ENCODE measurements around the gene ASGR1.
"Not testable (repeated sequence)": the region's sequence is repeated elsewhere in the genome, so short reads cannot be mapped to it uniquely, and the experiment has no call there.

The ASGR1 gene

DNA sequence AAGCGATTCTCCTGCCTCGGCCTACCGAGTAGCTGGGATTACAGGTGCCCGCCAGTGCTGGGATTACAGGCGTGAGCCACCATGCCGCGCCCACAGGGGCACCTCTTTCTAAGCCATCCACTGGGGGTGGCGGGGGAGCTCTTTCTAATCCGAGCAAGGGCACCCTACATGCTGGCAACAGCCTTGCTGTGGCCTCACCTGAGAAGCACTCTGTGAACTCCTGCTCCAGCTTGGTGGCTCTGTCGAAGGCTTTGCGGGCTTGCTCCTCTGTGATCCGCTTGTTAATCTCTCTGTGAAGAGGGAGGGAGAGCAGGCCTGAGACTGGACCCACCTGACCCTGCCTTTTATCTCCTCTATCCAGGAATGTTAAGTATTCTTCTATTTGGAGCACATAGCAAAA, 11.9 kb upstream of the ASGR1 start:
- no peak for DNase-seq (ENCODE audit: low read depth in 2 of 2)

DNA sequence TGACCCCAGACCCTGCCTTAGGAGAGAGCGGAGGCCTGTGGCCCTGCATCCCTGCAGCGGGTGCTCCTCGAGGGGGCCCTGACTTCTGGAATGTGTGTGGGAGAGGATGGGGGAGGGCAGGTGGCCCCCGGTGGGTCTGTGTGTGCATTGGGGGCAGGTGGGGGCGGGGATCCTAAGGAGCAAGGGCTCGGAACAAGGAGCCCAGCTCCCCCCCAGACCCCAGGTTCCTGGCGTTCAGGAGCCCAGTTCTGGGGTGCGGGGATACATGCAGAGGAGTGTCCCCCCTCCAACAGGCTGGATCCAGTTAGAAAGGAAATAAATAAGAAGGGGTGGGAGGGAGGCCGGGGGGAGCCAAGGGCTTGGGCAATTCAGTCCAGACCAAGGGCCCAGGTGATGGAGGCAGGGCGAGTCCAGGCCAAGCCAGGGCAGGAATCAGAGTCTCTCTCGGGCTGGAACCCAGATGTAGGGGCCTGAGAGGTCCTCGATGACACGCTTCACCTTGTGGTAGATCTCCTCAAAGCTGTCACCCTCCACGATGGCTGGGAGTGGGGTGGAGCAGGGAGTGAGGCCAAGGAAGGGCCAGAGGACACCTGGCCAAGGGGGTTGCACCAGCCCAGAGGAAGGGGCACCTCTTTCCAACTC, 11.2 kb upstream of the ASGR1 start:
- no peak for DNase-seq (ENCODE audit: low read depth in 2 of 2)

DNA sequence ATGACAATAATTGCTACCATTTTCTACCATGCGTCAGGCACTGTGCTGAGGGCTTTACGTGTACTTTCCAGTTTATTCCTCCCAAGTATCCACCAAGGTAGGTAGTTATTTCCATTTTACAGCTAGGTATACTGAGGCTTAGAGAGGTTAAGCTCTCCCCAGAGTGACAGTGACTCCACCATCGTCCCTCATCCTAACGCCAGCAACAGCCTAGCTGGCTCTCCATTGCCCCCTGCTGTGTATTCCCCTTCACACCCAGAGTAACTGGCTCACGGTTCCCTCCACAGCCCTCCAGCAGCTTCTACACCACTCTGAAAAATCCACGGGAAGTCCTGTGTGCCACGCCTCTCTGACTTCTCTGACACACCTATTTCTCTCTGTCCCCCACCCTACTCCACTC, 7.1 kb upstream of the ASGR1 start:
- DNase-seq (ENCODE audit: low read depth in 2 of 2), result no peak

DNA sequence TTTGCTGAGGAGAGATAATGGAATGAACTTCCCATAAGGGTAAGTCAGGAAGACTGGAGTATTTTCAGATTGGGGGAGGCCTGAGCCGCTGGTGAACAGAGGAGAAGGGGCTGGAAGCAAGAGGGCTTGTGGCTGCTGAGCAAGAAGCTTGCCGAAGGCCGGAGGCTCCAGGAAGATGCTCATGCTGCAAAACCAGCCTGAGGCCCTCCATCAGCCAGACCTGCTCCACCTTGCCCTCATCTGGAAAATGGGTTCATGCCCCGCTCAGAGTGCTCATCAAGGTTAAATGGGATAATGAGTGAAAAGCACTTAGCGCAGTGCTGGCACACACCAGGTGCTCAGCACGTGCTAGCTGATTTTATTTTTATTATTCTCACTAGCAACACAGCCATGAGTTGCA, 5.5 kb upstream of the ASGR1 start:
- DNase-seq (ENCODE audit: low read depth in 2 of 2), result no peak

DNA sequence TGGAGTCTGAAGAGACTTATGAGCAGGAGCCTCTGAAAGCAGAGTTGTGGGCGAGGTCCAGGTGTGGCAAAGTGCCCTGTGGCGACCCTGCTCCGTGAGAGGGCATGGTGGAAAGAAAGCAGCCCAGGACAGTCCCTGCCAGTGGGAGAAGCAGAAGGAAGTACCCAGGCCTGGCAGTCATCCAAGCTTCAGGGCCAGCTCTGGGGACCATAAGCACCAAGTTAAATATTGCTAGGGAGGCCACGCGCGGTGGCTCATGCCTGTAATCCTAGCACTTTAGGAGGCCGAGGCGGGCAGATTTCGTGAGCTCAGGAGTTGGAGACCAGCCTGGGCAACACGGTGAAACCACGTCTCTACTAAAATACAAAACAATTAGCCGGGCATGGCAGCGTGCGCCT, 4.9 kb upstream of the ASGR1 start:
- no peak for DNase-seq (ENCODE audit: low read depth in 2 of 2)

DNA sequence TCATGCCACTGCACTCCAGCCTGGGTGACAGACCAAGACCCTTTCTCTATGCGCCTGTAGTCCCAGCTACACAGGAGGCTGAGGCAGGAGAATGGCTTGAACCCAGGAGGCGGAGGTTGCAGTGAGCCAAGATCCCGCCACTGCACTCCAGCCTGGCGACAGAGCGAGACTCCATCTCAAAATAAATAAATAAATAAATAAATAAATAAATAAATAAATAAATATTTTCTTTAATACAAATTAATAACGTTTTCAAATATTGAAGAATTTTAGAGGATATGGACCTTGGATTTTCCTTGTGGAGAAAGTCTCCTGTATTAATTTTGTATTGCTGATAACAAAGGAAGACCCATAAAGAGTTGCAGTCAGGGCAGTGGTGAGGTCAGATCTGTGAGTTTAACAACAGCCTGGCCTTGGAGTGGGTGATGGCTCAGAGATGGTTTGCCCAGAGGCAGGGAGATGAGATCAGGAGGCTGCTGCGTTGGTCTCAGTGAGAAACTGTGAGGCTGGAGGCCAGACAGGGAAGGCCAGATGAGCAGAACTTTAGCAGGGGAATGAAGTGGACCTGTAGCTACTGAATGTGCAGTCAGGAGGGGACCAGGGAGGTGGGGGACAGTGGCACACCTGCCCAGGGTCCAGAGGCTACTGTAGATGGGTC, 4.4 kb upstream of the ASGR1 start:
- no peak for DNase-seq (ENCODE audit: low read depth in 2 of 2)

DNA sequence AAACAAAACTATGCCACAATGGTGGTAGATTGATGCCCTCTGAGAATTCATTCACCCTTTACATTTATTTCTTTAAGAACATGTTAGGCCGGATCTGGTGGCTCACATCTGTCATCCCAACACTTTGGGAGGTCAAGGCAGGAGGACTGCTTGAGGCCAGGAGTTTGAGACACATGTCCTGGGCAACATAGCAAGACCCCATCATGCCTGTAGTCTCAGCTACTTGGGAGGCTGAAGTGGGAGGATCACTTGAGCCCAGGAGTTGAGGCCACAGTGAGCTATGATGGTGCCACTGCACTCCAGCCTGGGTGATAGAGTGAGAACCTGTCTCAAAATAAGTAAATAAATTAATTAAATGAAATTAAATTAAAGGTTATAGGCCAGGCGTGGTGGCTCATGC, 2.9 kb upstream of the ASGR1 start:
- not testable (repeated sequence) for DNase-seq (ENCODE audit: low read depth in 2 of 2)

DNA sequence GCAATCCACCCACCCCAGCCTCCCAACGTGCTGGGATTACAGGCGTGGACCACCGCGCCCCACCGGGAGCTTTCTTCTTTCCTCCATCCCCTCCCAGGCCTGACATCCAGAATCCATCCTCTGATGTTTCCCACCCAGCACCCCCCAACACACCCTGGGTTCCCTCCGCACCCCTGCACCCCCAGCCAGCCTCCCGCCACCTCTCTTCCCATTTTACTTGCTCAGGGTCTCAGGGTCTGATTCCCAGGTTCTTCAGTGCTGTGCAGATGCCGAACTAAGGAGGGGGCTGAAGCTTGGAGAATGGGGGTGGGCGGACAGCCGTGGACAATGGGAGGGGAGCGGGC, 225 bp downstream of the ASGR1 start:
- no peak for DNase-seq (ENCODE audit: low read depth in 2 of 2)

DNA sequence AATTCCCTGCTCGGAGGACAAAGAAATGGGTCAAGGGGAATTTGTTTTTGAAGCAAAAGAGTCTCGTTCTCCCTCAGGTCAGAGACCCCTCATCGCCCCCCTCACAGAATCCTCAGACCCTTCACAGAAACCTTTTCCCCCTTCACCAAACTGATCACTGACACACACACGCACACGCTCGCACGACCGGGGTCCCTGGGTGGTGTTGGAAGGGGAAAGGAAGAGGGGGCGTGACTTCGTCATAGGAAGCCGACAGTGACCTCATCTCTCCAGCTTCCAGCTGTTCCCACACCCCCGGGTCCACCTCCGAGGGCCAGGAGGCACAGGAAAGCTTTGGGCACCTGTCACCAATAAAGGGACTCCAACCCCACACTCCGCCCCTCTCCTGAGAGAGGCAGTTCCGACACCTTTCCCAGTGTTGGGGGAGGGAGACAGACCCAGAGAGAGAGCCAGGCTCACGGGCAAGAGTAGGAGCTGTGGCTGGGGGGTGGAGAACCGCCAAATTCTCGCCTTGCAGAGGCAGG, 1.2 kb downstream of the ASGR1 start:
- DNase-seq (ENCODE audit: low read depth in 2 of 2), result no peak

DNA sequence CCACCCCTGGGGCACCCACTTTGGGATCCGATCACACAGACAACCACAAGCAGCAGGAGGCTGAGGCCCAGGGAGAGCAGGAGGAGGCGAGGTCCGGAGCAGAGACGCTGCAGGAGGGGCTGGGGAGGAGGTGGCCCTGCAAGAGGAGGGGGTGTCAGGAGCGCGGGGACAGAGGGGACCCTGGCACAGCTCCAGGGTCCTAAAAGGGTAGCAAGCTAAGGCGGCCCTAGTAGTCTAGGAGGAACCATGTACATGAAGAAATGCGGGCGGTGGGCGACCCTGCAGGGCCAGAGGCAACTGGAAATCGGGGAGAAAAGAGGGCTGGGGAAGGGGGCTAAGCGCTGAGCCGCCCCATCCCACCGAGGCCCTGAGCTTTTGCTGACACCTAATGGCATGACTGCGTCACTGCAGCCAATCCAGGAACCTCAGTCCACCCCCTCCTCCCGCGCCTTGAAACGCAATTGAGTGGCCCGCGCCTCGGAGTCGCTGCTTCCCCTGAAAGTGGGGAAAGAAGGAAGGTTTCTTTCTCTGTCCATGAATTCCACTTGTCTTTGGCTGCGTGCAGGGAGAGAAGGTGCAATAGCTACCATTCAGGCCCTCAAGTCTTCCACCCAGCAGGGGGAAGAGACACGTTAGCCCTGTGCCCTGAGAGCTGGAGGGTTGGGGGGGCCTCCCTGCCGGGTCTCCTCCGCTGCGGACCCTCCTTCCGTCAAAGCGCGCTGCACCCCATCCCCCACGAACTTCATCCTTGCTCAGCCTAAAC, 1.8 kb downstream of the ASGR1 start:
- DNase-seq (ENCODE audit: low read depth in 2 of 2), result peak; percentile 17 to 43

DNA sequence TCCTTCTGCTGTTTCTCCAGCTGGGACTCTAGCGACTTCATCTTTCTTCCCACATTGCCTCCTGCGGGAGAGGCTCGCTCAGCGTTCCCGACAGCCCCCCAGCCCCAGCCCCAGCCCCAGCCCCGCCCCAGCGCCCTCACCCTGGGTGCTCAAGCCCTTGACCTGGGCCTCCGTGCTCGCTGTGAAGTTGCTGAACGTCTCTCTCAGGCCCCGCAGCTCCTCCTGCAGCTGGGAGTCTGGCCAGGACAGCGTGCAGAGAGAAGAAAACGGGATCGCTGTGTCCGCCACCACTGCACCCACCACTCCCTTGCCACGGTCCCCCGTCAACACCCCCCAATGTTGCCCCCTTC, 2.4 kb downstream of the ASGR1 start:
- DNase-seq (ENCODE audit: low read depth in 2 of 2), result no peak

DNA sequence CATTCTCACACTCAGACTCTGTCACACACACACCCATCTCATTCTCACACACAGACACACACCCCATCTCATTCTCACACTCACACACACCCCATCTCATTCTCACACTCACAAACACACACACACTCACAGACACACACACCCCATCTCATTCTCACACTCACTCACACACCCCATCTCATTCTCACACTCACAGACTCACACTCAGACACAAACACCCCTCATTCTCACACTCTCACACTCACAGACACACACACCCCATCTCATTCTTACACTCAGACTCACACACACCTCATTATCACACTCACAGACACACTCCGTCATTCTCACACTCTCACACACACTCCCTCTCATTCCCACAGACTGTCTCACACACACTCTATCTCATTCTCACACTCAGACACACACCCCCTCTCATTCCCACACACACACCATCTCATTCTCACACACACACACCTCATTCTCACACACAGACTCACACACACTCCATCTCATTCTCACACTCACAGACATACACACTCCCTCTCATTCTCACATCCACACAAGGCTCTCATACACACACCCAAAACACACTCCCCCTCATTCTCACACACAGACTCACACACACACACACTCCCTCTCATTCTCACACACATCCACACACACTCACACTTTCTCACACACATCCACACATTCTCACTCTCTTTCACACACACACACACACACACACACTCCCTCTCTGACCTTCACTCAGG, 2.9 kb downstream of the ASGR1 start:
- no peak for DNase-seq (ENCODE audit: low read depth in 2 of 2)

DNA sequence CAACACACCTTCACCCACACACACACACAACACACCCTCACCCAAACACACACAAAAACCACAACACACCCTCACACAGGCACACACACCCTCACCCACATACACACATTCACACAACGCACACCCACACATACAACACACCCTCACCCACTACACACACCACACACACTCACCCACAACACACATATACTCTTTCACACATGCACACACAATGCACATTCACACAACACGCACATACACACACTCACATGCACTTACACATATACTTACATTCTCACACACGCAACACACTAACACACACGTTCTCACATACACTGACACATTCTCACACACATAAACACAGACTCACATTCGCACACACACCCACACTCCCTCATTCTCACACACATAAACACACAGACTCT, 3.8 kb downstream of the ASGR1 start:
- DNase-seq (ENCODE audit: low read depth in 2 of 2), result no peak

DNA sequence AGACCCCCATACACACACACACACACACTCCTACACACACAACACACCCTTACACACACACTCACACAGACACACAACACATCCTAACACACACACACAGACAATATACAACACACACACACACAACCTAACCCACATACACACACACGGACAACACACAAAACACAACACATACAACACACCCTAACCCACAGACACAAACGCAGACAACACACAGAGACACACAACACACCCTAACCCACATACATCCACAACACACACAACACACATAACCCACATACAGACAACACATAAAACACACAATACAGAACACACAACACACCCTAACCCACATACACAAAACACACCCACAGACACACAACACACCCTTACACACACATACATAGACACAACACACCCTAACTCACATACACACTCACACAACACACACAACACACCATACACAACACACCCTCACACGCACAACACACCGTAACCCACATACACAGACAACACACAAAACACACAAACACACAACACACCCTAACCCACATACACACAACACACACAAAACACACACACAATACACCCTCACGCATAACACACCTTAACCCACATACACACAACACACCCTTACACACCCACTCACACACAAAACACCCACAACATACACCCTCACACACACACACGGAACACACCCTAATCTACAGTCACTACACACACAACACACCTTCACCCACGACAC, 4.4 kb downstream of the ASGR1 start:
- DNase-seq (ENCODE audit: low read depth in 2 of 2), result no peak

DNA sequence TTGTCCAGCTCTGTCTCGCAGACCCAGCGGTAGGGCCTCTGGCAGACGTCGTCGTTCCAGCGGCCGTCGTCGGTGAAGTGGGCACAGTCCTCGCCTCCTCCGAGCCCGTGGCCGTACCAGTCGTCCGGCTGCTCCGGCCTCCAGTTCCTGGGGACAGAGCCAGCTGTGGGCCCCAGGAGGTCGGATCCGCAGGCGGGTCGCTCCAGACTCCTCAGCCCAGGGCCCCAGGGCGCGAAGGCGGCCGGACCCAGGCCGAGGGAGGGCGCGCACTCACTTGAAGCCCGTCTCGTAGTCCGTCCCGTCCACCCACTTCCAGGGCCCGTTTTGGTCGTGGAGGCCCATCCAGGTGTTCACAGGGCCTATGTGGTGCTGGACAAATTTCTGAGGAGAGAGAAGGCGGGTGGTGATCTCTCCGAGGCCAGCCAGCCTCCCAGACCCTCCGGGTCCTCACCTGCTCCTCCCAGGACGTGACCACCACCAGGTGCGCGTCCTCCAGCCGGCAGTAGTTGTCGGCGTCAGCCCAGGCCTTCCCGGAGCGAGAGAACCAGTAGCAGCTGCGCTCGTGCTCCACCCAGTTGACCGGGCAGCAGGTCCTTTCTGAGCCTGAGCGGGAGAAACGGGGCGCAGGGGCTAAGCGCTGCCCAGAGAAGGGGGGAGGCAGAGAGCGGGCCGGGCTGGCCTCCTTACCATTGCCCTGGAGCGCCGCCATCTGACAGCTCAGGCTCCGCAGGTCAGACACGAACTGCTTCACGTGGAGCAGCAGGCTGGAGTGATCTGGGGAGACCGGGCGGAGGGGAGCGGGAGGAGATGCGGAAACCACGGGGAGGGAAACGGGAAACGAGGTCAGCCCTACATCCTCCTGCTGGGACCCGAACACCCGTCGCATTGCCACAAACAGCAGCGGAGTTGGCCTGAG, 5.2 kb downstream of the ASGR1 start:
- DNase-seq (ENCODE audit: low read depth in 2 of 2), result peak in 1 of 2 donors; percentile 26

DNA sequence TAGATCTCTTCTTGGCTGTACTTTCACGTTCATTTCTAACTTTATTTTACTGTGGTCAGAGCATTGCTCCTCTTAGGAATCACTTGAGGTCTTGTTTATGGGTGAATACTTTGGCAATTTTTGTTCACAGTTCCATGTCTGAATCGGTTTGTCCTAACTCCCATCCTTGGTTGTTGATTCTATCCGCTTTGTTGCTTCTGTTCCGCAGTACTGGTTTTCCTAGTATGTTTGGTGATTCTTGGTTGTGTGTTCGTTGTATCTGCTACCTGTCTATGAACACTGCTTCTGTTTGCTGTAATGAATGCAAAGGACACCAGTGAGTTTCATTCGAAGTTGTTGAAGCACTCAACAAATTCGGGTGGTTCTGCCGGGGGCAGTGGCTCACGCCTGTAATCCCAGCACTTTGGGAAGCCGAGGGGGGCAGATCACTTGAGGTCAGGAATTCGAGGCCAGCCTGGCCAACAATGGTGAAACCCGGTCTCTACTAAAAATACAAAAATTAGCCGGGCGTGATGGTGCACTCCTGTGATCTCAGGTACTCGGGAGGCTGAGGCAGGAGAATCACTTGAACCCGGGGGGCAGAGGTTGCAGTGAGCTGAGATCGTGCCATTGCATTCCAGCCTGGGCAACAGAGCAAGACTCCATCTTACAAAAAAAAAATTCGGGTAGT, 6.5 kb downstream of the ASGR1 start:
- DNase-seq (ENCODE audit: low read depth in 2 of 2), result not testable (repeated sequence)

DNA sequence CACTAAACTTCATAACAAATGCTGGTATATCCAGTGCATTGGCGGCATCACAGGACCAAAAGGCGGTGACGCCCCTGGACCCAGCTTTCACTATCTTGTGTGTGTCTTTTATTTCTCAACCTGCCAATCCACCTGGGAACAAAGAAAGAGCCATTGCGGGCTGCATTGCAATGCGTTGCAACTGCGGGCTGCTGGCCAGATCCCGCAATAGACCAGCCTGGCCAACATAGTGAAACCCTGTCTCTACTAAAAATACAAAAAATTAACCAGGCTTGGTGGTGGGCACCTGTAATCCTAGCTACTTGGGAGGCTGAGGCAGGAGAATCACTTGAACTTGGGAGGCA, 9.6 kb downstream of the ASGR1 start:
- not testable (repeated sequence) for DNase-seq (ENCODE audit: low read depth in 2 of 2)

DNA sequence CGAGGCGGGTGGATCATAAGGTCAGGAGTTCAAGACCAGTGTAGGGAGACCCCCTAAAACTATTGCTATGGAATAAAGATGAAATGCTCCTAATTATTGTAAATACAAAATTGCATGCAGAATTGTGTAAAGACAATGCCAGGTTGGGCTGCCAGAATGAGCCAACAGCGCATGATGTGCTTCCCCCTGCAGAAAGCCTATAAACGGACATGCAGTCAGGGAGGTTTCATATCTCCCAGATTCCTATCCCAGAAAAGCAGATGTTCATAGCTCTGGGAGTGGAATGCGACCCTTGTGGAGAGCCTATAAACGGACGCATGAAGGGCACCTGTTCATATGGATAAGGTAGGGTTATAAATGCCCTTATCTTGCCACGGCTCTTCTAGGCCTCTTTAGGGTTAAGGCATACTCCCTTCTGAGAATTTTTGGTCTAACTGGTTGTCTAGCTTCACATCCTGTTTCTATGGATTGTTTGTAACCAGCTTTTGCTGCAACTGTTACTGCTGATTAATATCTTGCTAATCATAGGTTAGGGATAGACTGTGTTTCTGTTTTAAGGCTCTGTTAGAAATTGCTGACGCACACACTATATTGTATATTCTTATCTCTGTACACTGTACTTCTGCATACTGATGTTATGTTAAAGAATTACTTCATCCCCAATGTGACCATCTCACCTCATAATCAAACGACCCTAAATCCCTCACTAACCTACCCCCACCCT, 10.2 kb downstream of the ASGR1 start:
- not testable (repeated sequence) for DNase-seq (ENCODE audit: low read depth in 2 of 2)

DNA sequence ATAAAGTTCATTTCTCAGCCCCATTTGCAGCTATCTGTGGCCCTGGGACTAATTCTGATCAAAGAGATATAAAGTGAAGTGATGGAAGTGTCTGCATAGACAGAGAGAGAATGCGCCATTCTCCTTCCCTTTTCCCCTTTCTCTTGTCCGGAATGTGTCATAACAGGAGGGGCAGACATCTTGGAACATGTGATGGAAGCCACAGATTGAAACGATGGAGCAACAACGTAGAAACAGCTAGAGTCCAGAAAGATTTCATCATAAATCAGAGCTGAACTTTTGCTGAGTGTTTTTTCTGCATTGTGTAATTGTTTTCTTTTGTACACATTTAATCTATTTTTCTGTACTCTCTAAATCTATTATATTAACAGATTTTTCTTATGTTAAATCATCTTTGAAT, 11.3 kb downstream of the ASGR1 start:
- DNase-seq (ENCODE audit: low read depth in 2 of 2), result no peak

DNA sequence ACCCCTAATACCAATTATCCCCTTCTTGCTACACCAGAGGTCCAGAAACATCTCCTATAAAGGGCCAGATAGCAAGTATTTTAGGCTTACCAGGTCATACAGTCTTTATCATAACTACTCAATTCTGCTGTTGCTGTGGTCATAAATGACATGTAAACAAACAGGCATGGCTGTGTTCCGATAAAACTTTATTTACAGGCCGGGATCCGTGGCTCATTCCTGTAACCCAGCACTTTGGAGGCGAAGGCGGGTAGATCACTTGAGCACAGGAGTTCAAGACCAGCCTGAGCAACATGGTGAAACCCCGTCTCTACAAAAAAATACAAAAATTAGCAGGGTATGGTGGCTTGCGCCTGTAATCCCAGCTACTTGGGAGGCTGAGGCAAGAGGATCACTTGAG, 12.3 kb downstream of the ASGR1 start:
- no peak for DNase-seq (ENCODE audit: low read depth in 2 of 2)
